ENCODE data around the gene GNAI3.

GNAI3 gene

GRCh38 chr1:109622137-109622892 is 73.9 kb downstream of the GNAI3 start (continued):
- TF ChIP-seq ZNF48 (tag by site-specific recombination; IDR thresholded peaks at IDR 0.05) (no peak), OVOL3 (tag by site-specific recombination; IDR thresholded peaks at IDR 0.05) (no peak), SP7 (tag by site-specific recombination; IDR thresholded peaks at IDR 0.05) (no peak), KLF16 (tag by site-specific recombination; IDR thresholded peaks at IDR 0.05) (no peak), ZNF548 (tag by site-specific recombination; IDR thresholded peaks at IDR 0.05) (no peak), PBX3 (CRISPR knock-in tag; IDR thresholded peaks at IDR 0.05) (no peak), ZNF558 (tag by site-specific recombination; IDR thresholded peaks at IDR 0.05) (no peak), SCRT1 (tag by site-specific recombination; IDR thresholded peaks at IDR 0.05; ENCODE audit: borderline replicate concordance) (no peak), ZNF600 (tag by site-specific recombination; IDR thresholded peaks at IDR 0.05) (no peak)

- no peaks in the 10 kb centered on the region for H3K9me3 ChIP-seq (ENCODE audit: control insufficient read depth, insufficient read depth, low read depth, low read length)
- no peak overlapping the region for H3K4me3 ChIP-seq (ENCODE audit: low read depth, low read length)
- H3K27ac ChIP-seq (ENCODE audit: extremely low read depth, low read depth, low read length): no peak overlapping the region
- peaks cover 4 to 29% of the 10 kb centered on the region in 2 experiments; a peak in 2 of 3 replicates for H3K36me3 ChIP-seq (ENCODE audit: control insufficient read depth in 2 of 2, insufficient read depth in 1 of 2, low read length in 2 of 2)
- H3K4me1 ChIP-seq (ENCODE audit: control insufficient read depth, insufficient read depth, low read length): peaks cover 4% of the 10 kb centered on the region; the same call in 1 of the 2 replicates
- ChIA-PET POLR2A (no interaction called here), CTCF (interaction anchor here (0.7 kb wide), 1 partner anchor 491 kb away, joined by 3 read pairs; no protein-coding TSS in a partner anchor)
- TF ChIP-seq ZNF366 (tag by site-specific recombination; conservative IDR thresholded peaks at IDR 0.05) (no peak), EGR2 (tag by site-specific recombination; IDR thresholded peaks at IDR 0.05; ENCODE audit: low read depth) (no peak), ZNF558 (tag by site-specific recombination; IDR thresholded peaks at IDR 0.05) (no peak), ZNF335 (tag by site-specific recombination; conservative IDR thresholded peaks at IDR 0.05) (0 out of 2 replicates have a peak, but pooled peaks have one; percentile 25), MZF1 (tag by site-specific recombination; IDR thresholded peaks at IDR 0.05; ENCODE audit: borderline replicate concordance) (no peak)
Measured at GRCh38 chr1:109622895-109623294, 74.5 kb downstream of the GNAI3 start.

- peak; percentile 92 for TF ChIP-seq PRDM10 (tag by site-specific recombination; IDR thresholded peaks at IDR 0.05)
- TF ChIP-seq HOXA7 (CRISPR knock-in tag; IDR thresholded peaks at IDR 0.05; ENCODE audit: borderline replicate concordance): no peak
- TF ChIP-seq ATF2 (tag by site-specific recombination; IDR thresholded peaks at IDR 0.05; ENCODE audit: low read depth): no peak
- TF ChIP-seq ZNF701 (tag by site-specific recombination; IDR thresholded peaks at IDR 0.05): no peak
- TF ChIP-seq ZNF398 (tag by site-specific recombination; IDR thresholded peaks at IDR 0.05): no peak
- no peak overlapping the region for H3K4me3 ChIP-seq (ENCODE audit: low read depth, low read length)
- CTCF ChIA-PET: interaction anchor here (1.3 kb wide), 1 partner anchor 78 kb away, joined by 4 read pairs; no protein-coding TSS in a partner anchor
- no peak overlapping the region for H3K27ac ChIP-seq (ENCODE audit: extremely low read depth, low read depth, low read length)
- POLR2A ChIA-PET: interaction anchor here (1.1 kb wide), 1 partner anchor 9 kb away, joined by 4 read pairs; no protein-coding TSS in a partner anchor
- peaks cover 4 to 37% of the 10 kb centered on the region in 2 experiments; a peak in 2 of 3 replicates for H3K36me3 ChIP-seq (ENCODE audit: control insufficient read depth in 2 of 2, insufficient read depth in 1 of 2, low read length in 2 of 2)
- no peaks in the 10 kb centered on the region for H3K9me3 ChIP-seq (ENCODE audit: control insufficient read depth, insufficient read depth, low read depth, low read length)
- H3K4me1 ChIP-seq (ENCODE audit: control insufficient read depth, insufficient read depth, low read length): peaks cover 4% of the 10 kb centered on the region; the same call in 1 of the 2 replicates
Measured at GRCh38 chr1:109623601-109624161, 75.3 kb downstream of the GNAI3 start.
